Esophagus squamous epithelium (tissue), 5 donors: ENCODE data around the gene PLCB1. TPM values are rescaled to one million over a fixed set of nuclear protein-coding genes. Genes with fewer than 3 reads are reported as not detected.

Experiments
- DNase-seq: peaks from one replicate; lab custom pipeline; 2025; lab: John Stamatoyannopoulos, UW
- H3K27ac ChIP-seq, 4 donors: fragments of 200-600 bp; sonication (generic); one replicate each; pipeline ENCODE4 v1.5.1; 2016 to 2019; ENCODE audit warnings: mild to moderate bottlenecking in 1 of 4
- H3K27me3 ChIP-seq, 4 donors: fragments of 200-600 bp; sonication (generic); 1 replicate in 3 of 4; 2 replicates in 1 of 4; pipeline versions ENCODE4 v1.5.1 to v1.6.0; 2017 to 2021; ENCODE audit warnings: antibody characterized with exemption in 1 of 4
- H3K36me3 ChIP-seq, 3 donors: fragments of 200-600 bp; sonication (generic); one replicate each; pipeline ENCODE4 v1.5.1; 2016 to 2019
- H3K4me1 ChIP-seq, 3 donors: fragments of 200-600 bp; sonication (generic); one replicate each; pipeline ENCODE4 v1.5.1; 2017 to 2019
- H3K4me3 ChIP-seq, 4 donors: fragments of 200-600 bp; sonication (generic); 1 replicate in 3 of 4; 2 replicates in 1 of 4; pipeline ENCODE4 v1.5.1; 2016 to 2019; ENCODE audit warnings: mild to moderate bottlenecking in 2 of 4, moderate library complexity in 1 of 4
- H3K9me3 ChIP-seq, 3 donors: fragments of 200-600 bp; sonication (generic); one replicate each; pipeline ENCODE4 v1.5.1; 2016 to 2019
- POLR2A ChIP-seq, 4 donors: fragments of 450-650 bp; IDR thresholded peaks; one replicate each; pipeline ENCODE4 v1.6.1; 2017; ENCODE audit warnings: antibody characterized with exemption in 4 of 4, mild to moderate bottlenecking in 4 of 4, moderate library complexity in 3 of 4
- WGBS, 2 donors: methylation state at CpG; one replicate each; pipeline ENCODE4 v1.1.5; 2018; 5-methylcytosine and 5-hydroxymethylcytosine counted together
- intact Hi-C: fragments of 100-400 bp; cut with DNase I; formaldehyde crosslinking; loops from one replicate; pipeline ENCODE4 v1.15.0; 2022
- total RNA-seq, 4 donors: library from RNA; depleted of rRNA; stranded (reverse); fragments of >200 nt; gene quantifications; one replicate each; pipeline ENCODE4 v1.1.0, GENCODE V29; 2016
- TF ChIP-seq, protein P1 (sequence below), 6 experiments: fragments of 450-650 bp in 4 of 6; fragments of 200-600 bp in 2 of 6; sonication (generic) in 2 of 6; IDR thresholded peaks; one replicate each; pipeline ENCODE4 v1.5.1; 2016 to 2019; ENCODE audit warnings: antibody characterized with exemption in 6 of 6, mild to moderate bottlenecking in 4 of 6, moderate library complexity in 4 of 6
- donor health status: DM: yes; HTN: yes; CAD: no.

Gene PLCB1
- total RNA-seq, 4 donors from 2014 or later = 1.9 to 20.4 (median 5.0) TPM

GRCh38 chr20:8803941-8804340, 671.9 kb downstream of the PLCB1 start:
- Histone ChIP-seq H3K4me3 (no peak overlapping the region), H3K27ac (no peak overlapping the region), H3K36me3 (no peaks in the 10 kb centered on the region), H3K9me3 (no peaks in the 10 kb centered on the region), H3K27me3 (no peaks in the 10 kb centered on the region), H3K4me1 (peaks cover 0 to 6% (median 0%) of the 10 kb centered on the region in 3 donors)
- TF ChIP-seq, protein P1, sequence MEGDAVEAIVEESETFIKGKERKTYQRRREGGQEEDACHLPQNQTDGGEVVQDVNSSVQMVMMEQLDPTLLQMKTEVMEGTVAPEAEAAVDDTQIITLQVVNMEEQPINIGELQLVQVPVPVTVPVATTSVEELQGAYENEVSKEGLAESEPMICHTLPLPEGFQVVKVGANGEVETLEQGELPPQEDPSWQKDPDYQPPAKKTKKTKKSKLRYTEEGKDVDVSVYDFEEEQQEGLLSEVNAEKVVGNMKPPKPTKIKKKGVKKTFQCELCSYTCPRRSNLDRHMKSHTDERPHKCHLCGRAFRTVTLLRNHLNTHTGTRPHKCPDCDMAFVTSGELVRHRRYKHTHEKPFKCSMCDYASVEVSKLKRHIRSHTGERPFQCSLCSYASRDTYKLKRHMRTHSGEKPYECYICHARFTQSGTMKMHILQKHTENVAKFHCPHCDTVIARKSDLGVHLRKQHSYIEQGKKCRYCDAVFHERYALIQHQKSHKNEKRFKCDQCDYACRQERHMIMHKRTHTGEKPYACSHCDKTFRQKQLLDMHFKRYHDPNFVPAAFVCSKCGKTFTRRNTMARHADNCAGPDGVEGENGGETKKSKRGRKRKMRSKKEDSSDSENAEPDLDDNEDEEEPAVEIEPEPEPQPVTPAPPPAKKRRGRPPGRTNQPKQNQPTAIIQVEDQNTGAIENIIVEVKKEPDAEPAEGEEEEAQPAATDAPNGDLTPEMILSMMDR (IDR thresholded peaks at IDR 0.05) = no peak
- no peak for TF ChIP-seq POLR2A (IDR thresholded peaks at IDR 0.05)
- DNase-seq = no peak
- intact Hi-C loops = no loop called here
- WGBS, 2 donors = 80 to 81% methylated on average over 6 of the region's 6 CpGs

GRCh38 chr20:8805737-8806442, 673.8 kb downstream of the PLCB1 start:
- Histone ChIP-seq H3K9me3 (no peaks in the 10 kb centered on the region), H3K4me3 (no peak overlapping the region), H3K36me3 (no peaks in the 10 kb centered on the region), H3K4me1 (peaks cover 0 to 6% (median 0%) of the 10 kb centered on the region in 3 donors), H3K27me3 (no peaks in the 10 kb centered on the region), H3K27ac (no peak overlapping the region)
- no peak for TF ChIP-seq POLR2A (IDR thresholded peaks at IDR 0.05)
- TF ChIP-seq, protein P1 (IDR thresholded peaks at IDR 0.05) = no peak
- intact Hi-C loops = no loop called here
- no peak for DNase-seq
- WGBS, 2 donors = 78 to 82% methylated on average over 6 of the region's 6 CpGs

DNA sequence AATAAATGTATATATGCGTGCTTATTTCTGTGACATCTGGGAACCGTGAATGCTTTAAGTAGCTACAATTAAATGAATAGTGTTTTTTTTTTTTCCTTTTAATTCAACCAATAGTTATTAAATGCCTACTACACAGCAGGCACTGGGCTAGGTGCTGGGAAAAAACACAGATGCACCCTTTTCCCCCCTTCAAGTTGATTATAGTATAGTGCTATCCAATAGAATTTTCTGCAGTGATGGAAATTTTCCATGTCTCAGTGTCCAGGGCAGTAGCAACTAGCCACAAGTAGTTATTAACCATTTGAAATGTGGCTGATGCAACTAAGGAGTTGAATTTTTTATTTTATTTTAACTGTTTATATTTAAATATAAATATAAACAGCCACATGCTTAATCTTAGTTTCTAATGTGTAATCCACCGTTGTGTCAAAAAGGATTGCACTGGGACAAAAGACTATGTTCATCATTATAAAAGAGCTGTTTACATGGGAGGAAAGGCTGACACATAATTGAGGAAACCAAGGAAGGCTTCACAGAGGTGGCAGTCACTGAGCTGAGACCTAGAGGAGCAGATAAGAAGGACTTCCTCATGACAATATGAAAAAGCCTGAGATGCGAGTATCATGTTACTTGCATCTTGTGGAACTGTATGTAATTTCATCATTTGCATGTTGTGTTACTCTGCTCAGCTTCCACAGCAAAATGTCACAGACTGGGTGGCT, 675.6 kb downstream of the PLCB1 start:
- H3K27ac ChIP-seq = no peak overlapping the region
- H3K4me1 ChIP-seq = peaks cover 0 to 6% (median 0%) of the 10 kb centered on the region in 3 donors
- intact Hi-C loops = no loop called here
- no peaks in the 10 kb centered on the region for H3K9me3 ChIP-seq
- TF ChIP-seq, protein P1 (IDR thresholded peaks at IDR 0.05) = no peak
- 80 to 91% methylated on average over 4 of the region's 4 CpGs for WGBS, 2 donors
- H3K36me3 ChIP-seq = no peaks in the 10 kb centered on the region
- no peak for DNase-seq
- H3K4me3 ChIP-seq = no peak overlapping the region
- no peaks in the 10 kb centered on the region for H3K27me3 ChIP-seq

GRCh38 chr20:8808202-8808535, 676.1 kb downstream of the PLCB1 start:
- no peak for TF ChIP-seq POLR2A (IDR thresholded peaks at IDR 0.05)
- TF ChIP-seq, protein P1 (IDR thresholded peaks at IDR 0.05) = no peak
- intact Hi-C loops = no loop called here
- WGBS, 2 donors = 65 to 71% methylated on average over 5 of the region's 5 CpGs

More at GRCh38 chr20:8808202-8808535, 676.1 kb downstream of the PLCB1 start:
- Histone ChIP-seq H3K4me1 (peaks cover 0 to 6% (median 0%) of the 10 kb centered on the region in 3 donors), H3K36me3 (no peaks in the 10 kb centered on the region), H3K4me3 (no peak overlapping the region), H3K27ac (no peak overlapping the region), H3K9me3 (no peaks in the 10 kb centered on the region), H3K27me3 (no peaks in the 10 kb centered on the region)
- no peak for DNase-seq
